SK-N-DZ (cell line): ENCODE measurements around the gene BMPER.

ENCODE experiments used
- DNase-seq: peaks from one replicate; pipeline ENCODE4 v3.0.0-alpha.2; 2015; ENCODE audit warnings: low spot score

BMPER gene

GRCh38 chr7:34087892-34088891 is 182.9 kb downstream of the BMPER start:
- peak; percentile 11 for DNase-seq

- DNase-seq, result no peak
Observed at GRCh38 chr7:34090816-34091215, 185.5 kb downstream of the BMPER start.

GRCh38 chr7:34091321-34091917 is 186.1 kb downstream of the BMPER start:
- DNase-seq, result peak; percentile 7

DNA sequence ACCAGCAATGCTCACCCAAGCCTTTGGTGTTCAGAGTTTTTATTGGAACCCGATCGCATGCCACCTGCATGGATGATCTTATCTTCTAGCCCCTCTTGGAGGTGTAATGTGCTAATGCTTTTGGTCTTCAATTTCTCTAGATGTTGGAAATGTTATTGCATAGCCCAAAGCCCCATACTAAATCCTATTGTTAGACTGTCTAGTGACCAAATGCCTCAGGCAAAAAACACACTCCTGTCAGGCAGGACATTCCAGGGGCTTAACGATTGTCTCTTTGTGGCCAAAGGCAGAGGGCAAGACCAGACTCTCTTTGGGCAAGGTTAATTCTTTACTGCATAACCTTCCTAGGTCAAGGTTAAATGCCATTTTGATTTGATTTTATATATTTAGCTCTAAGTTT is 187.9 kb downstream of the BMPER start:
- DNase-seq, result no peak

DNA sequence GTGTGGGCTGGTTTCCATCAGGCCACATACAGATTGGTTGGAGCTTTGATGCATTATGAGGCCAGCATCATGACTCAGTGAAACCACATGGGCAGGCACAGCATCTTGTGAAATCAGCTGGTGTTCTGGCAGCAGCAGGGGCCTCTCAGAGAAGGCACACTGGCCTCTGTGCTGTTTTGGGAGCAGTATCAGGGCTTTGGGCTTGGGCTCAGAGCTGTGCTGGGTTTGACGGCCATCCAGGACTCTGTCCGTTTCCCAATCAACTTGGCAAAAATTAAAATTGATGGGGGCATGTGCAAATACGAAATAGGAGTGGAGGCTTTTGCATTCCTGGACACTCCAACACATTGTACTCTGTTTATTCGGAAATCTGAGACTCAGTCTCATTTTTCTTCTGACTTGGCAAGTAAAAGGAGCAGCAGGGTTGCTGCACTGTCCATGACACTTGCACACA is 190.9 kb downstream of the BMPER start:
- DNase-seq, result no peak

DNA sequence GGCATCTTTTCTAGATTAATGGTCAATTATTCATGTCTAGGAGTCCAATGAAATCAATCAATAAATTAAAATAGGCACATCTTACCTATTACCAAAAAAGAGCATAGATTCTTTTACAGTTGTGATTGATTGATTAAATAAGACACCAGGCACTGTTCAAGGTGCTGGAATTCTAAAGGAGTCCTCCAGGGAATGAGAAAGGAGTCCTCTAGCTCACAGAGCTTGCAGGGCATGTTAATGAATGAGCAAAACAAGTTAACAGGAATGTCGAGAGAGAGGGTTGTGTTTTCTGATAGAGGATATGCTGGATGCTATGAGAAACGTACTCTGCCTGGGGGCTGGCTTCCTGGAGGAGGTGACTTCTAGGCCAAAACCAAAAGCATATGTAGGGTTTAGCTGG is 191.4 kb downstream of the BMPER start:
- DNase-seq, result no peak

- no peak for DNase-seq
Observed at GRCh38 chr7:34100661-34101060, 195.3 kb downstream of the BMPER start.

DNA sequence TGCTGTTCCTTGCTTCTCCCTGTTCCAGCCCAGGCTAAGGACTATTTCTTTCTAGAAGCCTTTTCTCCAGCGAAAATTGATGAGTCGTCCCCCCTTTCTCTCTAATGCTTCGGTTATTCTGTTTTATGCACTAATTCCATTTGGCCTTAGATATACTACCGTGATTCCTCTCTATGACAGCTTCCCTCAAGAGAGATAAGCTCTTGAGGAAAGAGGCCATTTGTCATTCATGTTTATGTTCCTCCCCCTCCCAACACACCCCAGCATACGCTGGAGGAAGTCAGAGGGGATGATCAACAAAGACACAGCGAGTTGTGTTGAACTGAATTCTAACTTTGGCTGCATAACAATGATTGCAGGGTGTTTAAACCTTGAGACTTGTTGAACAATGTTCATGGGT is 198.8 kb downstream of the BMPER start:
- DNase-seq, result peak; percentile 25

DNA sequence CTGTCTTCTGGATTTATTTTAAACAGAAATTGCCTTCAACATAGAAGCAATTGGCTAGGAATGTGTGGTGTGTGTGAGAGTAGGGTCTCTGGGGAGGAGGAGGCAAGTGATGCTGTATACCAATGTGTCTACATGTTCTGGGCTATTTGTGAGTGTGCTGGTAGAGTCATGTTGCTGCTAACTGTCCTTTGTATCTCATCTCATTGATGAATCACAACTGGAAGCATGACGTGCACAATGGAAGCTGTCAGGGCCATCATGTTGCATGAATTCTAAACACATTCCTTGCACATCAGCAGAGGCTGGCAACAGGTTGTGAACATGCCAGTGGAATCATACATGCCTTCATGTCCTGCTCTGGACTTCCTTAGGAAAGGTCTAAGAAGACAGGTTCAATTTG is 199.7 kb downstream of the BMPER start:
- DNase-seq, result no peak

- no peak for DNase-seq
Observed at GRCh38 chr7:34107276-34107675, 201.9 kb downstream of the BMPER start.

DNA sequence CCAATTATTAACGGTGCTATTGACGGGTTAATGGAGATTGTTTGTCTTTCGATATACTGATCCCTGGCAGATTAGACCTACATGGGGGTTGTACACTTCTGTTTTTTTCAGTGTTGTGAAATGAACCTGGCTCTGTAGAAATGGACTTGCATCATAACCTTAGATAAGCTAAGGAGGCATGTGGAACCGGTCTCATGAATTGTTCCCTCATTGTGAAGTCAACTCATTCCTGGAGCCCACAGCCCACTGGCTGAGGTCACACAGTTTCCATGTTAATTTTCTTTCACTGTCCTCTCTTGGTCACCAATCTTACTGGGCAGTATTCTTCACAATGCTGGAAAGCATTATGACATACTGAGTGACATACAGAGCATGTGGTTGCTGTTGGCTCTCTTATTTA is 202.8 kb downstream of the BMPER start:
- no peak for DNase-seq

DNA sequence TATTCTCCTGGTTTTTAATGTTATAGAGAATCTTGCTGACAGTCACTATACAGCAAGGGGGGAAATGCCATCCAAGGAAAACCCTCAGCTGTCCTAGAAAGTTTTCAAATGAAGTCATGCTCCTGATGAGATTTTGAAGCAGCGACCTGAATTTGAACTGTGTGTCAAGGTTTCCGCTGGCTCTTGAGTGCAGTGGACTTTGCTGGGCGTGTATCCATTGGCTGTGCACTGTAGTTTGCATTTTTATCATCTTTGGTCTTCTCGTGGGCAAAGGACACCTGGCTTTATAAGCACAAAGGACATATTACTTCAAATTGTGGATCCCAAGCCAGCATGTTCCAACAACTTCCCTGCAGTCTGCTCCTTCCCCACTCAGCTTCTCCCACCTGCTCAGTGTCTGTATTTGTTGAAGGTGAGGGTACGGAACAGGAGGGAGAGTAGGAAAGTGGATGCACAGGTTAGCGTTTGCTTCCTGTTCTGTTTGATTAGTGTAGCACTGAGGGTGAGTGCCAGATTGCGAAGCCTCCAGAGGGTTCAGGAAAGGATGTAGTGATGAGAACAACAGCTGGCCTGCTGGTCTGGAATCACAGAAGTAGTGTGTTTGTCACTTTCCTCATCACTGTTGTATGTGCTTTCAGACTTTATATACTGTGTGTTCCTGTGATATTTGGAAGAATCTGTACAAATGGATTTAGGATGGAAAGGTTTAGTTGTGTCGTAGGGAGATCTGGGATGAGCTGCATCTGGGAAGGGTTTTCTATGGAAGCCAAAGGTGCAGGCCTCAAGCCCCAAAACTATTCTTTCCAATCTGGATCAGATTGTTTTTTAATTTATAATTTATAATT is 204.8 kb downstream of the BMPER start:
- DNase-seq, result no peak

GRCh38 chr7:34111031-34111430 is 205.7 kb downstream of the BMPER start:
- no peak for DNase-seq

GRCh38 chr7:34115503-34115902 is 210.2 kb downstream of the BMPER start:
- no peak for DNase-seq

GRCh38 chr7:34117573-34117972 is 212.2 kb downstream of the BMPER start:
- no peak for DNase-seq

- no peak for DNase-seq
Observed at GRCh38 chr7:34121366-34121765, 216.0 kb downstream of the BMPER start.

DNA sequence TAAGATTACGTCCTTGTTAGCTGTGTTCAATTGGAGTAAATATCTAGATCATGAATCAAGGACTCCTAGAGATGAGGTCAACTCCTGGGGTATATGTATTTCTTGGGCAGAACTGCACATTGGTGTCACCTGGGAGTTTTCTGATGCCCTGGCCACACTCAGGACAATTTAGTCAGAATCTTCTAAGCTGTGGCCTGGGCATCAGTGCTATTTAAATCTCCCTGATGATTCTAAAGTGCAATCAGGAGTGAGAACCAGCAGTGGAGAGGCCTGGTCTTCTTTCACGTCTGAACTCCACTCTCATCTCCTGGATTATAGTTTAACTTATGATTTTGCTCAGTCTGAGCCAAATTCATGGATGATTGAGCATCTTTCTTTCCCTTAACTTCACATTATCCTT is 218.0 kb downstream of the BMPER start:
- DNase-seq, result no peak

DNA sequence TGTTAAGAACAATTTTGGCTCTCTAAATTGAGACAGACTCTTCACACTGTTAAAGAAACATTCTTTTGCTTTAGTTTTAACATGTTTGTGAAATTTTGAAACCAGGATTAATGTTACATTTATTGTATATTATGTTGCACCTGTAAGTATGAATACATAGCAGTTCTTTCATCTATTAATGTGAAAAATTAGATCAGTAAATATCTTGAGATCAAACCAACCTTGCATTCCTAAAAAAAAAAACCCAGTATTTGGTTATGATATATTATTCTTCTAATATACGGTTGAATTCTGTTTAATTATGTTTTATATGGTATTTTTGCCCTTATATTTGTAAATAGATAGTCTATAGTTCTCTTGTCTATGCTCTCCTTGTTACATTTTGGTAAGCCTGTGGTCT is 219.4 kb downstream of the BMPER start:
- DNase-seq, result no peak

DNA sequence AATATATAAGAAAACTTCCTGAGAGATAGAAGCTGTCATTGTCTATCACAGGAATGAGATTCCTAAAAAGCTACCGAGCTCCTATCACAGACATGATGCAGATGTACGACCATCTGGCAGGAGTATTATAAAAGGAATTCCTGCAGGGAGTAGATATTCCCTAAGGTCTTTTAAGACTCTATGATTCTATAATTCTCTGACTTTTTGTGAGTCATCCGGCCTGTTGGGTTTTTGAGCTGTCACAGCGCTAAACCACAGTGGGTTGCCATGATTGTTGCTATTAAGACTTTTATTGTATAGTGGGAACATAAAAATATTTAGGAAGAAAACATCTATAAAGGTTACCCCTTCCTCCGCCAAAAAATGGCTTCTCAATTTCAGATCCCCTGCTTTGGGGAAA is 223.4 kb downstream of the BMPER start:
- no peak for DNase-seq

- no peak for DNase-seq
Observed at GRCh38 chr7:34130558-34131295, 225.4 kb downstream of the BMPER start.

GRCh38 chr7:34131371-34131770 is 226.0 kb downstream of the BMPER start:
- DNase-seq, result no peak
